ENCODE results near the gene NCK1. TPM values are rescaled to one million over a fixed set of nuclear protein-coding genes. Genes with fewer than 3 reads are reported as not detected.

The NCK1 gene
- total RNA-seq, 2 donors from 2014 or later, result 33.8 to 72.3 TPM

GRCh38 chr3:136956971-136957370 lies 95.0 kb downstream of the NCK1 start:
- H3K4me3 ChIP-seq, result no peak overlapping the region
- peaks cover 11% of the 10 kb centered on the region for H3K4me1 ChIP-seq
- H3K27ac ChIP-seq, result no peak overlapping the region
- intact Hi-C loops (cut with DNase I), result no loop called here
- H3K9ac ChIP-seq (ENCODE audit: low read depth in 2 of 2, low read length in 2 of 2), result no peak overlapping the region
- H3K27me3 ChIP-seq, result no peaks in the 10 kb centered on the region
- H3K9me3 ChIP-seq, result no peaks in the 10 kb centered on the region
- no peak for TF ChIP-seq CTCF (IDR thresholded peaks at IDR 0.05)
- no peak for DNase-seq
- no peaks in the 10 kb centered on the region for H3K36me3 ChIP-seq

GRCh38 chr3:136957751-136958288 lies 95.8 kb downstream of the NCK1 start, which contains the start of gene IL20RB:
Gene IL20RB, plus strand, starts transcription at chr3:136957983. Its CDS starts 131 bp downstream, at chr3:136958114.
- H3K9ac ChIP-seq (ENCODE audit: low read depth in 2 of 2, low read length in 2 of 2), result no peak within 1 kb of the TSS
- intact Hi-C loops (cut with DNase I), result no loop called here
- H3K4me3 ChIP-seq, result no peak within 1 kb of the TSS
- DNase-seq, result no peak
- H3K36me3 ChIP-seq, result no peaks in the 10 kb centered on the region
- peaks cover 11% of the 10 kb centered on the region for H3K4me1 ChIP-seq
- H3K27ac ChIP-seq, result no peak within 1 kb of the TSS
- TF ChIP-seq CTCF (IDR thresholded peaks at IDR 0.05), result no peak
- no peaks in the 10 kb centered on the region for H3K27me3 ChIP-seq
- H3K9me3 ChIP-seq, result no peaks in the 10 kb centered on the region

- intact Hi-C loops (cut with DNase I), result no loop called here
- no peak for DNase-seq
- H3K4me1 ChIP-seq, result peaks cover 11% of the 10 kb centered on the region
- H3K9me3 ChIP-seq, result no peaks in the 10 kb centered on the region
- no peak overlapping the region for H3K27ac ChIP-seq
- no peak overlapping the region for H3K9ac ChIP-seq (ENCODE audit: low read depth in 2 of 2, low read length in 2 of 2)
- H3K4me3 ChIP-seq, result no peak overlapping the region
- TF ChIP-seq CTCF (IDR thresholded peaks at IDR 0.05), result no peak
- H3K36me3 ChIP-seq, result no peaks in the 10 kb centered on the region
- H3K27me3 ChIP-seq, result no peaks in the 10 kb centered on the region
Observed at GRCh38 chr3:136958939-136959338, 96.9 kb downstream of the NCK1 start.

GRCh38 chr3:136959599-136959998 lies 97.6 kb downstream of the NCK1 start:
- no peaks in the 10 kb centered on the region for H3K27me3 ChIP-seq
- DNase-seq, result no peak
- no peaks in the 10 kb centered on the region for H3K9me3 ChIP-seq
- peaks cover 8% of the 10 kb centered on the region for H3K4me1 ChIP-seq
- H3K9ac ChIP-seq (ENCODE audit: low read depth in 2 of 2, low read length in 2 of 2), result no peak overlapping the region
- intact Hi-C loops (cut with DNase I), result no loop called here
- H3K36me3 ChIP-seq, result no peaks in the 10 kb centered on the region
- TF ChIP-seq CTCF (IDR thresholded peaks at IDR 0.05), result no peak
- H3K4me3 ChIP-seq, result no peak overlapping the region
- H3K27ac ChIP-seq, result no peak overlapping the region

GRCh38 chr3:136960838-136961836 lies 99.1 kb downstream of the NCK1 start:
- TF ChIP-seq CTCF (IDR thresholded peaks at IDR 0.05), result no peak
- H3K27ac ChIP-seq, result no peak overlapping the region
- peaks cover 4% of the 10 kb centered on the region for H3K4me1 ChIP-seq
- no peak for DNase-seq
- no peaks in the 10 kb centered on the region for H3K9me3 ChIP-seq
- H3K9ac ChIP-seq (ENCODE audit: low read depth in 2 of 2, low read length in 2 of 2), result no peak overlapping the region
- H3K36me3 ChIP-seq, result no peaks in the 10 kb centered on the region
- no peak overlapping the region for H3K4me3 ChIP-seq
- no peaks in the 10 kb centered on the region for H3K27me3 ChIP-seq
- intact Hi-C loops (cut with DNase I), result no loop called here

All from colonic mucosa (tissue), 4 donors.